ENCODE results near the gene PARVB.

PARVB gene

DNA sequence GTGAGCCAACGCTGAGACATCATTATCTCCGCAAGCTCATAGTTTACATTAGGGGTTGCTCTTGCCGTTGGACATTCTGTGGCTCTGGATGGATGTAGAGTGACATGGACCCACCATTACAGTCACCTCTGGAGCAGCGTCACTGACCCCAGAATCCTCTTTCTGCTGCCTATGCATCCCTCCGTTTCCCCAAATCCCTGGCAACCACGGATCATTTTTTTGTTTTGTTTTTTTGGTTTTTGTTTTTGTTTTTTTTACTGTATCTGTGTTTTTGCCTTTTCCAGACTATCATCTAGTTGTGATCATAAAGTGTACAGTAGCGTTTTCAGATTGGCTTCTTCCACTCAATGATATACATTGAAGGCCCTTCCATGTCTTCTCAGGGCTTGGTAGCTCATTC is 4.0 kb downstream of the PARVB start:
- no peak for DNase-seq (ENCODE audit: low read depth)

DNA sequence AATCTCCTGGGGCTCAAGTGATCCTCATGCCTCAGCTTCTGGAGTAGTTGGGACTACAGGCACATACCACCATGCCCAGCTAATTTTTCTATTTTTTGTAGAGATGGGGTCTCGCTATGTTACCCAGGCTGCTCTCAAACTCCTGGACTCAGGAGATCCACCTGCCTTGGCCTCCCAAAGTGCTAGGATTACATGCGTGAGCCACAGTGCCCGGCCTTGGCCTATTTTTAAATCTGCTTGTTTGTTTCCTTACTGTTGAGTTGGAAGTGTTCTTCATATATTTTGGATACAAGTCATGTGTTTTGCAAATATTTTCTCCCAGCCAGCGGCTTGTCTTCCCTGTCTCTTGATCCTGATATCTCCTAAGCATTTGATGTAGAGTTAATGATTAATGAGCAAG is 5.0 kb downstream of the PARVB start:
- DNase-seq (ENCODE audit: low read depth) = no peak

DNA sequence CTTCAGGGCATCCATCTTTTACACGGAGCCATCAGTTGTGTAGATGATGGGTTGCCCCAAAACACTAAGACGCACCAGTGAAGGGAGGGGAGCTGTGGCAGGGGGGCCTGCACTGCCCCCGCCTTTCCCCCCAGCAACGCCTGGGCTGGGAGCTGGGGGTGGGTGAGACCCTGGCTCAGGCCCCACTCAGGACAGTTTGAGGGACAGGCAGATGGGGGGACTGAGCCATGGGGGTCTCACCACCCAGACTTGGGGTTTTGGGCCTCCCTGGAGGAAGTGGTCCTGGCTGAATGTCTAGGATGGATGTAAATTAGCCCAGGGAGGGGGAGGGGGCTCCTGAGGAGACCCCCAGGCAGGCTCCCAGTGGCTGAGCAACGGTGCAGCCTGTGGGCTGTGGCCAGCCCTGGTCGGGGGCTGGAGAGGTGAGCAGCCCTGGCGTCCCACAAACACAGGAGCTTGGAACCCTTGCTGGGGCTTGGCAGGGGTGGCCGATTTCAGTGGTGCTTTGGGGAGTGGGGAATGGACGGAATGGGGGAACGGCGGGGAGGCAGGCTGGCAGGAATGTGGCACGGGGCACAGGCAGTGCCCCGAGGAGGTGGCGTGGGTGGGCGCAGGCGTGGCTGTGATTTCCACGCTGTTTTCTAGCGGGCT is 6.1 kb downstream of the PARVB start:
- no peak for DNase-seq (ENCODE audit: low read depth)

DNA sequence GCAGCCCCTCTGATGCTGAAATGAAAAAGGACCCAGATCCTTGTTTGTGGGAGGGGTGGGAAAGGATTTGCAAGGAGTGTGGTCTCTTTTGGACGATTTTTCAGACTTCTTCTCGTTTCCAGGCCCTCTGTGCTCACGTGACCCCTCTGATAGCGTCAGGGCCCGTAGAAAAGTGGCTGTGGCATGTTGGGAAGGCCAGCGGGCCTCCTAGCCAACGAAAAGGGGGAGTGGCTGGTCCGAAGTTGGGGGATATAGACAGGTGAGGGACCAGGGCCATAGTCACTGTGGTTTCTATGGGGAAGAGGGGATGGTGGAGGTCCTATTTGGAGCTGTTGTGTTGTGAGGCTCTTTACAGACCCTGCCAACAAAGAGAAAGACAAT is 6.6 kb downstream of the PARVB start:
- no peak for DNase-seq (ENCODE audit: low read depth)

DNA sequence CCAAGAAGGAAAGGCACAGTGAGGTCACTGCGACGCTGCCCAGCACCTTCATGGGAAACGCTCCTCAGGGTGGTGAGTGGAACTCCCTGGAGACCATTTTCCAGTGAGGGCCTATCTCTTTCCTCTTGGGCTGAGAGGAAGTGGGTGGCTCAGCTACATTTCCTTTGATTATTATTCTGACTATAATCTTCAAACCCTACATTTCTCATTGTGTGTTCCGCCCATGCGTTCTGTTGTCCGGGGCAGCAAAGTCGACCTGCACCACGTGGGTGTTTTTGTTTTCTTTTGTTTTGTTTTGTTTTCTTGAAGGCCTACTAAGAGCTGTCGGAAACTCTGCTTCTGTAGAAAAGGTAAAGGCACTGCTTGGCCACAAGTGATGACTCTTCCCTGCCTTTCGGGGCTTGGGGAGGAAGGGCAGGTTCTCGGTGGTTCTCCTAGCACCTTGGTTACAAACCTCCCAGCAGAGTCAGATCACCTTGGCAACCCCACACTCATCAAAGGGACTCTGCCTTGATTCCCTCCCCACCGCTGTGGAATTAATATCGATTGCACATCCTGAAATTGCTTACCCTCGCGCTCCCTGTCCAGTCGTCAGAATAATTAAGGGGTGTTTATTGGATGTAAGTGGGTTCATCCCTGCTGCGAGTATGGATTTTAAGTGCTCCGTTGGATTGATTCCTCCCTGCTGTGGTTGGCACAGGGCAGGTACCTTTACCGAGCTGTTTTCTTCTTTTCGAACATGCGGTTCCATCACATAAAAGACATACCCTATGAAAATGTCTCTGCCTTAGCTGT is 7.3 kb downstream of the PARVB start:
- DNase-seq (ENCODE audit: low read depth) = no peak

DNA sequence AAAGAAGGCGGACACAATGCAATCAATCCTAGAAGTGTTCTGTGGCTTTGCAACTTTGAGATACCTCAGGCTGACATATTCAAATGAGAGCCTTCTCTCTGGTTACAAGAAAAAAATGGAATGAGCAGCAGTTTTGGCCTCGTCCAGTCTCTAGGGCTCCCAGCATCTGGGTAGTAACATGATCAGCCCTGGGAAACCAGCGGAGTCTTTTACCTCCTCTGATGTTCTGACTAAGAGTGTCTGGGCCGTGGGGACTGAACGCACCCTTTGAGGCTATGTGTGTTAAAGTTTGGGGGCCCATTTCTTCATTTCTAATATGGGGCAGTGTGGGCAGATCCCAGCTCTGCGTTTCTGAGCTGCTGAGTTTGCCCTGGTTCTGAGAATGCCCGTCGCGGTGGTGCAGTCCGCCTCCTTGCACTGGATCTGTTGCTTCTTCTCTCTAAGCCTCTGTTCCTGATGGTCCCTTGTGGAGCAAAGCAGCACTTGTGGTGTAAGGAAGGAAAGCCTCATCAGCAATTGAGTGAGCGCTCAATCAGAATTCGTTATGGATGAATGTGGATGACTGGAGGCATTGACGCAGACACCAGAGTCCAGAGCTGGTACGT is 8.1 kb downstream of the PARVB start:
- no peak for DNase-seq (ENCODE audit: low read depth)

DNA sequence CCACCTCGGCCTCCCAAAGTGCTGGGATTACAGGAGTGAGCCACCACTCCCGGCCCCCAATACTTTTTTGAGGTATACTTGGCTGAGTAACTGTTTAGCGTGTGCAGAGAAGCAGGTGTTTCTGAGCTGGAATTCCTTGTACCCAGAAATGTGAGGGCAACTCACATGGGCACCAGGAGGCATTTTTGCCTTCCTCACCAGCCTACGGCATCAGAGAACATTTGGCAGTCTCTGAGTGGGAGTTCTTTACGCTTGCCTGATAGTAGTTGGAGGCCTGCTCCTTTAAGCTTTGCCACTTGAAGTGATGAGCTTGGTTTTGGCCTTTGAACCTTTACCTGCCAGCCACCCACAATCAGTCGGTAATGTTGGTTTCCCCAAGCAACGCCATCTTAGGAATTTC is 9.2 kb downstream of the PARVB start:
- no peak for DNase-seq (ENCODE audit: low read depth)

DNA sequence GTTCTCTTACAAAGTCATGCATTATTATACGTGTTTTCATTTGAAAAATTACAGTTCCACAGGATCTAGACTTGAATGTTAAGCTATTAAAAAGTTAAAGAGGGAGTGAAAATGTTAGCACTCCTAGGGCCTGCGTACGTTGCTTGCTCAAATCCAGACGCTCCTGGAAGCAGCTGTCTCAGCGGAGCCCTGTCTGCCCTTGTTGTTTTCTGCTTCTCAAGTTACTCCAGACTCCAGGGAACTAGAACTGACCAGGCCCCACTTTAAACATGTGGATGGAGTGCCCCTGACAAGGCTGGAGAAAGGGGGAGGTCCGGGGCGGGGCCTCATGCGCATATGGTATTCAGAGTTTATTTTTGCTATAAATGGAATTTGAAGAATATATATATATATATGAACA is 9.6 kb downstream of the PARVB start:
- DNase-seq (ENCODE audit: low read depth) = no peak

DNA sequence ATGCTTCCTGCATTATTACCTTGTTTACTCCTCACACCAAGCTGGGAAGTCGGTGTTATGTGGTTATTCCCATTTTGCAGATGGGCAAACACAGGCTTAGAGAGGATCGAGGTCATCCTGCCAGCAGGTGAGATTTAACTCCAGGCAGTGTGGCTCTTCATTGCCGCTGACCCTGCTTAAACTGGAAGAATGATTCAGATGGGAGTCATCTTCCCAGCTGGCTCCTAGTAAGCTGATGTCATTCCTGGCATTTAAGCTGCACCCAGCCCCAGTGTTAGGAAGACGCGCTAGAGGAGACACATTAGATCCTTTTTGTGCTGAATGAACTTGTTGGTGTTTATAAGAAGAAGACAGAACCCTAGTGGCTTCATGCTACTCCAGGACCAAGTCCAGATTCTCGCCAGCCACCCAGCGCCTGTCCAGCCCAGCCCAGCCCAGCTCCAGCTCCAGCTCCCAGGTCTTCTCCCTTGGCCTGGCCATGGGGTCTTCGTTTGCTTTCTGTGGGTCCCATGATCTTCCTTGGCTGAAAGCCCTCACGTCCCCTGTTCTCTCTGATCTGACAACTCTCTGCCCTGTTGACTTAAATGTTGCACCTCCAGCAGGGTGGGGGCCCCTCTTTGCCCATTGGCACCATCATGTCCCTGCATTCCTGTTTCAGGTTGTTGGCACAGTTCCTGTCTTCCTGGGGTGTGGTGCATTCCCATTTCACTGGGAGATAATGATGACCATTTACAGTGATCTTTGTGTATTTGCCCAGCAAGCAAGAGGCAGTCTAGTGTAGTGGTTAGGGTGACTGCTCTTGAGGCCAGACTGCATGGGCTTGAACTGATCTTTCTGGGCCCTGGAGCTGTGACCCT is 13.6 kb downstream of the PARVB start:
- no peak for DNase-seq (ENCODE audit: low read depth)

DNA sequence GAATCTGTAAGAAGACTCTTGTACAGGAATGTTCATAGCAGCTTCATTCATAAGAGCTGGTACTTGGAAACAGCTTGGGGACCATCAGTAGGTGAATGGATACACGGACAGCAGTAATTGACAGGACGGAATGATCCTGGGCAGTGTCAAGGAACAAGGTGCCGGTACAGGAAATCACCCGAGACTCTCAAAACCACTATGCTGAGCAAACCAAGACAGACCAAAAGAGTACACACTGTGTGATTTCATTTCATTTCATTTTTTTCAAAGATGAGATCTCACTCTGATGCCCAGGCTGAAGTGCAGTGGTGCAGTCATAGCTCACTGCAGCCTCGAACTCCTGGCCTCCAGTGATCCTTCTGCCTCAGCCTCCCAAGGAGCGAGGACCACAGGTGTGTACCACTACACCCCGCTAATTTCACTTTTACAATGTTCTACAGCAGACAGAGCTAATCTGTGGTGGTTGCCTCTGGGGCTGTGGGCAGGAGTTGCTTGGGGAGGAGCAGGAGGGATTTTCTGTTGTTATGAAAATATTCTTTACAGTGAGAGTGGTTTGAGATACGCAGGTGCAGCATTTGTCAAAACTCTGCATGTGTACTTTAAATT is 15.6 kb downstream of the PARVB start:
- no peak for DNase-seq (ENCODE audit: low read depth)

DNA sequence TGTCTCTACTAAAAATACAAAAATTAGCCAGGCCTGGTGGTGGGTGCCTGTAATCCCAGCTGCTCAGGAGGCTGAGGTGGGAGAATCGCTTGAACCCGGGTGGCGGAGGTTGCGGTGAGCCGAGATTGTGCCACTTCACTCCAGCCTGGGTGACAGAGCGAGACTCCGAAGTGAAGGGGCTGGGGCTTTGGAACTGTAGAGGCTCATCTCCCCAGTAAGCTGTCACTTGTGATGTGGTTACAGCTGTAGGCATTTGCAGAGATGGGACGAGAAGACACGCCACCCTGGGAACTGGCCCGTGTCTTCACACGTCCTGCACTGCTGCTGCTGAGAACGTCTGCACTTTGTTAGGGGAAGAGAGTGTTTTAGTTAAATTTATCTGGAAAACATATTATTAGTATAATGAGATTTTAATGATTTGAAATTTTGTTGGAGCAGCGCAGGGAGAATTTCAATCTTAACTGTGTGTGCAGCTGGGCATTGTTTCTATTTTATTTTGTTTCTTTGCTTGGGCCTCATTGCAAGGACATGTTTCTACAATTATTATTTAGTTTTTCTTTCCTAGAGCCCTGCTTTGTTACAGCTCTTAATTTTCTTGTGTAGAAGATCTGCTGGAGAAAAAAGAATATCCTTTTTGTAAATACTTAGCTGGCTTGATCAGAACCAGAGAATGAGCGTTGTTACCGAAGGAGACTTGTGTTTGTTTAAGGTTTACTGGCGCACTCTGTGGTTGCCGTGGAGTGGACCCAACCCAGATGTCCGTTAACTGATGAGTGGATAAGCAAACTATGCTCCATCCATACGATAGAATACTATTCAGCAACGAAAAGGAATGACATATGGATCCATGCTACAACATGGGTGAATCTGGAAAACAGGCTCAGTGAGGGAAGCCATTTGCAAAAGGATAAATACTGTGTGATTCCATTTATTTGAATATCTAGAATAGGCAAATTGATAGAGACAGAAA is 18.4 kb downstream of the PARVB start:
- DNase-seq (ENCODE audit: low read depth) = no peak

DNA sequence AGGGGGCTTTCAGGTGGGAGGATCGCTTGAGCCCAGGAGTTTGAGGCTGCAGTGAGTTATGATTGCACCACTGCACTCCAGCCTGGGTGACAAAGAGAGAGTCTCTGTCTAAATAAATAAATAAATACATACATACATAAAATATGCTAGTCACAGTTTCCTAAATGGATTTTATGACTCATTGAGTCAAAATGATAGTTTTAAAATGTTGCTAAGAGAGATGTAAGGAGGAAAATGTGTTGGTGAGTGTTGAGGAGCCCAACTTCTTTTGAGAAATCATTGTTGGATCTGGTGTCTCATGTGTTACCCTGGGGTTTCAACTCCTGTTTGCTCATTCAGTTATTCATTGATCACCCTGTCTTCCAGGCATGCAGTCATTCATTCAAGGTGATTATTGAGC is 21.0 kb downstream of the PARVB start:
- DNase-seq (ENCODE audit: low read depth) = no peak

DNA sequence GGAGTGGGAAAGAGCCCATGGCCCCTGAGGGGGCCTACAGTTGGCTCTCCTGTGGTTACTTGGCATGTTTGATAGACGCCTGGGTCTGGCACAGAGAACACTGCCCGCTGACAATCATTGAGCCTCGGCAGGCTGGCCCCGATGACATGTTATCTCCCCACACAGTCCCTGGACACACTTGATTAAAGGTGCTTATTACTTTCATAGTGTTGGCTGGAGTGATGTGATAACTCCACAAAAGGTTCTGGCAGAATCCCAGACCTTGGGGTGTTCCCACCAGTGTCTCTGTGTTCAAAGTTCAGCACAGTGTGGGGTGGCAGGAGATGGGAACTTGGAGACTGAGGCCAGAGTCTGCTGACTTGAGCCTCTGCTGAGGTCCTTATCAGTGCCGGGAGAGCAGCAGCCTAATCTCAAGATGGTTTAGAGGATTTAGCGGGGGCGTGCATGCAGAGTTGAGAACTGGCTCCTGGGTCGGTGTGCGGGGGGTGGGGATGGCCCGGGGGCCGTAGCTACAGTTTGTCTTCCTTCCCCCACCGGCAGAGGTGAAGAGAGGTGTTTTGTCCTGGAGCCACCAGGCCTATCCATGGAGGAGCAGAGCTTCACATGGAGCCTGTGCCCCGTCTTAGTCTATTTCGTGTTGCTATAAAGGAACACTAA is 22.5 kb downstream of the PARVB start:
- no peak for DNase-seq (ENCODE audit: low read depth)

DNA sequence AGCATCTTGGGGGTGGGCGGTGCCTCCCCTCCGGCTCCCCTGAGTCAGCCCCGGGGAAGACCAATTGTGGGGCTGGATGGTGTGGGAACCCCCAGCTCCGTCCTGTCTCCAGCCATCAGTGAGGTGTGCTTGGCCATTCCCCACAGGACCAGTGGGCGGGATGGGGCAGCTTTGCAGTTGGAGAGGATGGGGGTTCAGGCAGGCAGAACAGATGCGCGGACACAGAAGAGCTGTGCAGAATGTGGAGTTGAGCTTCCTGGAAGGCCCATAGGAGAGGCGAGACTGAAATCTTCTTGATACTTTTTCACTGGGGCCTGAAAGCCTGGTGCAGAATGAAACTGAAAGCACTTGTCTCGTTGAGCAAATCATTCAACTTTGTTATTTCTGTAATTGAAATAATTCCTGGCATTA is 23.8 kb downstream of the PARVB start:
- no peak for DNase-seq (ENCODE audit: low read depth)

DNA sequence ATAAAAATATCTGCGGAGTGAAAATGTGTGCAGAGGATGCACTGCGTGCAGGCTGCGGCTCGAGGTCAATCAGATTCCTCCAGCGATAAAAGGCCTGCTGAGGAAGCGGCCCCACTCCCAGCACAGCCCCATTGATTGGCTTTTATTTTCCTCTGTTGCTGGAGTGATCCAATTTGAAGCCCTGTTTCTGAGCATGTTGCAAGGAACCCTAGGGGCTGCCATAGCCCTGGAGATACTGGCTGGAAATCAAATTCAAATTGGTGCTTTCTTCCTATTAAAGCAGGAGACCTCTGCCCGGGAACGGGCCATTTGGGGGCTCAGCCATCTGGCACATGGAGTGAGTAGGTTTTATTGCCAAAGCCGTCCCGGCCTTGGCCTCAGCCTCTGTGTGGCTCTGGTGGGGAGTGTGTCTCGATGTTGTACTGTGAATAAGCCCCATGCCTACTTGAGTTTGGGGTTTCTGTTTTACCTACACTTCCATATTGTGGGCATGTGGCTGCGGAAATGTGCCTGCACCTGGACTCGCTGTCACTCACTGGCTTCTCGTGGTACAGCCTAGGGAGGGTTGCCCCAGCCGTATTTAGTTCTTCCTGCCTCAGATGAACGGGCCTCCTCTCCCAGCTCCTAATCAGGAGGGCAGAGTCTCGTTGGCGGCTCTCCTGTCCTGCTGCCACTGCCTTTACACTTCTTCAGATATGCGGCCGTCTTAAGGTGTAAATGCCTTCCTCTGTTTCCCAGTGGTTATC is 25.6 kb downstream of the PARVB start:
- DNase-seq (ENCODE audit: low read depth) = no peak

DNA sequence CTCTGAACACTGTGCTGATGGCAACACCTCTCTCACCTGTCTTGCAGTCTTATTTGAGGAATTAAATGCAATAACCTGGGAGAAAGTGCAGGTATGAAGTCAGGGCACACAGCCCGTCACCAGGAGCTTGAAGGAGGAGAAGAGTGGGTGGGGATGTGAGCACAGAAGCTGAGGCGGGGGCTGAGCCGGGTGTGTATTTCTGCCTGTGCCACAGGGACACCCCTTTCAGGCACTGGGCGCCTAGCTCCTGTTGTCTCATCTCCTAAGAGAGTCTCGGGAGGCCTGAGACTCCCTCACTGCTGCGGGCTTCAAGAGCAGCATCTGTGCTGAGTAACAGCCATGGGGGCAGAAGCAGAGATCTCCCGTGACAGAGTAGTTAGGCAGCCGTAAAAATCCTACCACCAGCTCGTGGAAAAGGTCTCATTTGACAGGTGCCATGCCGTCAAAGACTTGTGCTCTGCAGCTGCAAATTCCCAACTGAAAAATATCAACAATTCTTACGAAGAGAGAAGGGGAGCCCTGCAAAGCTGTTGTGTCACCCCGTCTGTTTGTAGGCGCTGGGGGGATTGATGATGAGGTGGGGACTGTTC is 26.8 kb downstream of the PARVB start:
- DNase-seq (ENCODE audit: low read depth) = no peak

DNA sequence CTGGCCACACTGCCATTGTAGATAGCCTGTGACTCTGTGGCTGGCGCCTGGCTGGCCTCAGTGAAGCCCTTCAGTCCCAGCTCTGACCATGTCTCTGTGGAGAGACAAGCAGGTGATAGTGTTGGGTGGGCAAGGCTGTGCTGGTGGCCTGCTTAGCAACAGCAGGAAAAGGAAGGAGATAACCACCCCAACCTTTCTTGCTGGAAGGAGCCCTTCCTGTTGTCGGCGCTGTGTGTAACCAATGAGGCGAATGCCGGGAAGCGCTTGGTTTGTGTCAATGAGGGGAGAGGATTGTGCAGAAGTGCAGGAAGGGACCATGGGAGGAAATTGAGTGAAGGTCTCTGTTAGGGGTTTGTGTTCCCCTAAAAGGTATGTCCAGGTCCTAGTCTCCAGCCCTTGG is 27.3 kb downstream of the PARVB start:
- no peak for DNase-seq (ENCODE audit: low read depth)

DNA sequence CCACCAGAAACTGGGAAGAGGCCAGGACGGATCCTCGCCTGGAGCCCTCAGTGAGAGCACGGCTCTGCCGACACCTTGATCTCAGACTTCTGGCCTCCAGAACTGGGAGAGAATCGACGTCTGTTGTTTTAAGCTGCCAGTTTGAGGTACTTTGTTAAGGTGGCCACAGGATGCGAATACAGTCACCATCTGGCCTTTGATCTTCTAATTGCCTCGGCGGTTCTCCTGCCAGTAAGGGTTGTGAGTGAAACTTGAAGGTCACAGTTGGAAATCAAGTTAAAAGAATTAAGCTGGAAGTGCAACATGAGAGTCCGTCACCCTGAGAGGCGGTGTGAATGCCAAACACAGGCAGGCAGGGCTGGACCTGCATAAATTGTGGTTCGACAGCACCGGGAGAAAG is 27.9 kb downstream of the PARVB start:
- DNase-seq (ENCODE audit: low read depth) = no peak

DNA sequence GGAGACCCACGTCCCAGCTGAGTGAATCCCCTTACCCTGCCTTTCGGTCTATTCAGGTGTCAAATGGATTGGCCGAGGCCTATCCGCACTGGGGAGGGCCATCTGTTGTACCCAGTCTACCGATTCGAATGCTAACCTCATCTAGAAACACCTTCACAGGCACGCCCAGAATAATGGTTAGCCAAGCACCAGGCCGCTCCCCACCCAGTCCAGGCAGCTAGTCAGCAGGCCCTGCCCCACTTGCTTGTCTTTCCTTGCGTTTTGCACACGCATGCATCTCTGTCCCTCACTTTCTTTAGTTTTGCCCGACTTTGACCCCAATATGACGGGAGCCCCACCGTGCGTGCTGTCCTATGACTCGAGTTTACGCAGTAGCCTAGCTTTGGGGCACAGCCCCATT is 31.7 kb downstream of the PARVB start:
- no peak for DNase-seq (ENCODE audit: low read depth)
